Muscle of back (tissue), 11 donors: ENCODE results near the gene RPS27L. TPM values are rescaled to one million over a fixed set of nuclear protein-coding genes. Genes with fewer than 3 reads are reported as not detected.
"Not testable (repeated sequence)": the region's sequence is repeated elsewhere in the genome, so short reads cannot be mapped to it uniquely, and the experiment has no call there.

Source experiments
- DNase-seq, 3 donors: peaks; one replicate each; pipeline versions ENCODE4 v3.0.0 to v3.0.0-alpha.2; 2013
- polyA plus RNA-seq, 10 donors: library from polyadenylated mRNA; unstranded; fragments of 120-200 nt; gene quantifications; one replicate each; pipeline ENCODE4 v1.2.1, GENCODE V29; 2013; ENCODE audit not compliant: insufficient read length in 10 of 10

Gene RPS27L
- polyA plus RNA-seq, 10 donors = 56.0 to 65.2 (median 62.0) TPM

GRCh38 chr15:63103416-63103815, 53.9 kb downstream of the RPS27L start:
- DNase-seq = no peak

DNA sequence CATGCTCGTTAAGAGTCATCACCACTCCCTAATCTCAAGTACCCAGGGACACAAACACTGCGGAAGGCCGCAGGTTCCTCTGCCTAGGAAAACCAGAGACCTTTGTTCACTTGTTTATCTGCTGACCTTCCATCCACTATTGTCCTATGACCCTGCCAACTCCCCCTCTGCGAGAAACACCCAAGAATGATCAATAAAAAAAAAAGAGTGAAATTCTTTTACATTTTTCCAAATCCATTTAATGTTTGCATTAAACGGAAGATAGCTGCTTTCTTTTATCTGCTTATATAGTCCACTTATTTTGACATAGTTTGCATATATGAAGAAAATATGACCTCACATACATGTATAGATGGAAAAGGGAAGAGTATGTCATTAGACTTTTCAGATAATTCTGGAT, 57.7 kb downstream of the RPS27L start:
- not testable (repeated sequence) for DNase-seq

DNA sequence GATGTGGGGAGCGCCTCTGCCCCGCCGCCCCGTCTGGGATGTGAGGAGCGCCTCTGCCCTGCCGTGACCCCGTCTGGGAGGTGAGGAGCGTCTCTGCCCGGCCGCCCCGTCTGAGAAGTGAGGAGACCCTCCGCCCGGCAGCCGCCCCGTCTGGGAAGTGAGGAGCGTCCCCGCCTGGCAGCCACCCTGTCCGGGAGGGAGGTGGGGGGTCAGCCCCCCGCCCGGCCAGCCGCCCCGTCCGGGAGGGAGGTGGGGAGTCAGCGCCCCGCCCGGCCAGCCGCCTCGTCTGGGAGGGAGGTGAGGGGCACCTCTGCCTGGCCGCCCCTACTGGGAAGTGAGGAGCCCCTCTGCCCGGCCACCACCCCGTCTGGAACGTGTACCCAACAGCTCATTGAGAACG, 58.4 kb downstream of the RPS27L start:
- DNase-seq = not testable (repeated sequence)

Other genes starting within 250 kb of the RPS27L start
- 1,000 to 10,000 TPM; 2,228 to 6,779 (median 5,546) TPM for gene TPM1, start 114.7 kb downstream of the RPS27L start, polyA plus RNA-seq
- 10 to 100 TPM; 13.1 to 24.5 (median 16.0) TPM for gene LACTB, start 35.6 kb downstream of the RPS27L start, polyA plus RNA-seq
- 10 to 100 TPM; 17.8 to 30.0 (median 22.3) TPM for gene RAB8B, start 32.1 kb upstream of the RPS27L start, polyA plus RNA-seq
- gene APH1B, start 120.1 kb upstream of the RPS27L start, polyA plus RNA-seq = 10 to 100 TPM in 8 of 10 donors, 1 to 10 TPM in 2; 8.8 to 14.8 (median 12.1) TPM
- 1 to 10 TPM in 6 of 10 donors, under 1 TPM in 4; 0.39 to 1.9 (median 1.0) TPM for gene CA12, start 224.4 kb upstream of the RPS27L start, polyA plus RNA-seq